ENCODE measurements around the gene S100A6.
"Not testable (repeated sequence)": the region's sequence is repeated elsewhere in the genome, so short reads cannot be mapped to it uniquely, and the experiment has no call there.

The S100A6 gene

GRCh38 chr1:153582836-153583235 is 47.0 kb upstream of the S100A6 start:
- not testable (repeated sequence) for H4K8ac ChIP-seq (ENCODE audit: low read depth, low read length); H3K4me2 ChIP-seq (ENCODE audit: low read length); H3K36me3 ChIP-seq (ENCODE audit: control insufficient read depth in 1 of 2, insufficient read depth in 2 of 2, low read length in 2 of 2); H4K91ac ChIP-seq (ENCODE audit: low read depth, low read length); H4K12ac ChIP-seq (ENCODE audit: low read depth, low read length); H3K27me3 ChIP-seq (ENCODE audit: insufficient read depth, low read length); H3K14ac ChIP-seq (ENCODE audit: low read length); H3K4me3 ChIP-seq (ENCODE audit: low read depth, low read length); H3K27ac ChIP-seq (ENCODE audit: low read depth, low read length); H3K9me3 ChIP-seq (ENCODE audit: insufficient read depth, low read depth, low read length); H2AFZ ChIP-seq (ENCODE audit: insufficient read depth, low read length, poor library complexity); H2BK120ac ChIP-seq (ENCODE audit: insufficient read depth, low read length, poor library complexity); DNase-seq; H2BK12ac ChIP-seq (ENCODE audit: low read length); H3K18ac ChIP-seq (ENCODE audit: low read length); H2AK5ac ChIP-seq (ENCODE audit: low read length); H3K79me1 ChIP-seq (ENCODE audit: low read length); H3K79me2 ChIP-seq (ENCODE audit: control insufficient read depth, insufficient read depth, low read length, poor library complexity); H3K9ac ChIP-seq (ENCODE audit: low read length); H3K23ac ChIP-seq (ENCODE audit: low read length); H3K4ac ChIP-seq (ENCODE audit: low read depth, low read length); H2BK5ac ChIP-seq (ENCODE audit: low read depth, low read length, poor library complexity)
- no CpG with 5 or more reads among the region's 34 CpGs for whole genome bisulfite sequencing (ENCODE audit: extremely low coverage, insufficient coverage, insufficient read length)
- H3K4me1 ChIP-seq (ENCODE audit: control insufficient read depth in 1 of 2, insufficient read depth in 2 of 2, low read length in 2 of 2): peaks cover 8 to 19% of the 10 kb centered on the region in 2 experiments

DNA sequence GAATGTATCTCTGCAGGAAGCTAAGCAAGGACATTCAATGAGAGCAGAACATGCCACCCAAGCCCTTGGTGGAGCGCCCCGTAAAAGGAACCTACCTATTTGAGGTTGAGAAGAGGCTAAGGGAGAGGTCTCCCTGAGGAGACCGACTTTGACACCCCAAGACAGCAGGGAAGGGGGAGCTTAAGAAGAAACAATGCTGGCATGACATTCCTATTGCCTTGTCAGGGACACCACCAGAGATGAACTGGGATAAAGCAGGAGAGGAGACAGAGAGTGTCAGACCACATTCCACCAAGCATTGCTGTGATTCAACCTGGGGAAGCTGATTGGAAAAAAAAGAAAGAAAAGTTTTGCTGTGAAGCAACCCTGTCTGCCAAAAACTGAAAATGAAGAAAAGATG is 43.1 kb upstream of the S100A6 start:
- Histone ChIP-seq H3K27me3 (ENCODE audit: insufficient read depth, low read length) (no peaks in the 10 kb centered on the region), H4K91ac (ENCODE audit: low read depth, low read length) (peak overlapping the region; percentile 28), H3K9me3 (ENCODE audit: insufficient read depth, low read depth, low read length) (peaks cover 4% of the 10 kb centered on the region), H3K18ac (ENCODE audit: low read length) (no peak overlapping the region), H3K4me3 (ENCODE audit: low read depth, low read length) (no peak overlapping the region), H3K4me1 (ENCODE audit: control insufficient read depth in 1 of 2, insufficient read depth in 2 of 2, low read length in 2 of 2) (peaks cover 7 to 13% of the 10 kb centered on the region in 2 experiments), H3K4ac (ENCODE audit: low read depth, low read length) (no peak overlapping the region), H2BK120ac (ENCODE audit: insufficient read depth, low read length, poor library complexity) (peak overlapping the region; percentile 28), H2BK5ac (ENCODE audit: low read depth, low read length, poor library complexity) (peak overlapping the region; percentile 7), H3K79me1 (ENCODE audit: low read length) (peaks cover 11% of the 10 kb centered on the region), H4K12ac (ENCODE audit: low read depth, low read length) (no peak overlapping the region), H3K23ac (ENCODE audit: low read length) (no peak overlapping the region), H3K36me3 (ENCODE audit: control insufficient read depth in 1 of 2, insufficient read depth in 2 of 2, low read length in 2 of 2) (no peaks in the 10 kb centered on the region), H3K79me2 (ENCODE audit: control insufficient read depth, insufficient read depth, low read length, poor library complexity) (no peaks in the 10 kb centered on the region), H3K4me2 (ENCODE audit: low read length) (peak overlapping the region; percentile 8), H3K14ac (ENCODE audit: low read length) (no peak overlapping the region), H3K9ac (ENCODE audit: low read length) (no peak overlapping the region), H4K8ac (ENCODE audit: low read depth, low read length) (no peak overlapping the region), H2AK5ac (ENCODE audit: low read length) (no peak overlapping the region), H2BK12ac (ENCODE audit: low read length) (no peak overlapping the region), H3K27ac (ENCODE audit: low read depth, low read length) (peak overlapping the region; percentile 60), H2AFZ (ENCODE audit: insufficient read depth, low read length, poor library complexity) (no peak overlapping the region)
- peak; percentile 69 to 81 for DNase-seq
- no CpG with 5 or more reads among the region's 3 CpGs for WGBS (ENCODE audit: extremely low coverage, insufficient coverage, insufficient read length)

- Histone ChIP-seq H3K9ac (ENCODE audit: low read length) (no peak overlapping the region), H3K23ac (ENCODE audit: low read length) (no peak overlapping the region), H3K14ac (ENCODE audit: low read length) (peak overlapping the region; percentile 44), H2AFZ (ENCODE audit: insufficient read depth, low read length, poor library complexity) (no peak overlapping the region), H2BK12ac (ENCODE audit: low read length) (peak overlapping the region; percentile 92), H3K18ac (ENCODE audit: low read length) (no peak overlapping the region), H3K9me3 (ENCODE audit: insufficient read depth, low read depth, low read length) (peaks cover 4% of the 10 kb centered on the region), H4K8ac (ENCODE audit: low read depth, low read length) (peak overlapping the region; percentile 24), H2BK5ac (ENCODE audit: low read depth, low read length, poor library complexity) (peak overlapping the region; percentile 52), H3K4ac (ENCODE audit: low read depth, low read length) (peak overlapping the region; percentile 39), H2AK5ac (ENCODE audit: low read length) (peak overlapping the region; percentile 45), H4K91ac (ENCODE audit: low read depth, low read length) (peak overlapping the region; percentile 87), H2BK120ac (ENCODE audit: insufficient read depth, low read length, poor library complexity) (peak overlapping the region; percentile 90), H3K4me3 (ENCODE audit: low read depth, low read length) (no peak overlapping the region), H3K4me1 (ENCODE audit: control insufficient read depth in 1 of 2, insufficient read depth in 2 of 2, low read length in 2 of 2) (peaks cover 7 to 13% of the 10 kb centered on the region in 2 experiments), H3K4me2 (ENCODE audit: low read length) (peak overlapping the region; percentile 33), H3K27me3 (ENCODE audit: insufficient read depth, low read length) (no peaks in the 10 kb centered on the region), H3K27ac (ENCODE audit: low read depth, low read length) (peak overlapping the region; percentile 55), H3K36me3 (ENCODE audit: control insufficient read depth in 1 of 2, insufficient read depth in 2 of 2, low read length in 2 of 2) (no peaks in the 10 kb centered on the region), H3K79me2 (ENCODE audit: control insufficient read depth, insufficient read depth, low read length, poor library complexity) (no peaks in the 10 kb centered on the region), H3K79me1 (ENCODE audit: low read length) (peaks cover 11% of the 10 kb centered on the region), H4K12ac (ENCODE audit: low read depth, low read length) (no peak overlapping the region)
- peak; percentile 31 to 88 for DNase-seq
These were observed 42.7 kb upstream of the S100A6 start for GRCh38 chr1:153578490-153578889.

DNA sequence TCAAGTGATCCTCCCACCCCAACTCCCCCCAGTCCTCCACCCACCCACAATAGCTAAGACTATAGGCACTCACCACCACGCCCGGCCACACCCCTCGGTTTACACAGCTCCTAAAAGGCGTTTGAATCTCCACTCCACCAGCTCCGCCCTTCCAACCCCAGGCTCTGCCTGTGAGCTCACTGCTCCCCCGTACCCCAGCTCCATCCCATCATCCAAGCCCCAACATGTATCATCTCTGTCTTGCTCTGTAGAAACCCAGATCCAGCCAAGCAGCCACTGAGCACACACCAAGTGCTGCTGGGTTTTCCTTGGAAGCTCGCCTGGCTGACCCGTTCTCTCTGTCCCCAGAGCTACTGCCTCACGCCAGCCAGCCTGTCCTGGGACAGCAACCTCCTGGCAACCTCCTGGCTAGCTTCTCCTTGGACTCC is 41.8 kb upstream of the S100A6 start:
- peak overlapping the region; percentile 15 for H2BK120ac ChIP-seq (ENCODE audit: insufficient read depth, low read length, poor library complexity)
- peaks cover 7 to 13% of the 10 kb centered on the region in 2 experiments for H3K4me1 ChIP-seq (ENCODE audit: control insufficient read depth in 1 of 2, insufficient read depth in 2 of 2, low read length in 2 of 2)
- peaks cover 11% of the 10 kb centered on the region for H3K79me1 ChIP-seq (ENCODE audit: low read length)
- H4K12ac ChIP-seq (ENCODE audit: low read depth, low read length): no peak overlapping the region
- no peaks in the 10 kb centered on the region for H3K27me3 ChIP-seq (ENCODE audit: insufficient read depth, low read length)
- H3K27ac ChIP-seq (ENCODE audit: low read depth, low read length): no peak overlapping the region
- H3K14ac ChIP-seq (ENCODE audit: low read length): peak overlapping the region; percentile 74
- H3K23ac ChIP-seq (ENCODE audit: low read length): no peak overlapping the region
- peak overlapping the region; percentile 82 for H4K91ac ChIP-seq (ENCODE audit: low read depth, low read length)
- H3K18ac ChIP-seq (ENCODE audit: low read length): peak overlapping the region; percentile 5
- no peak overlapping the region for H4K8ac ChIP-seq (ENCODE audit: low read depth, low read length)
- H2AK5ac ChIP-seq (ENCODE audit: low read length): peak overlapping the region; percentile 11
- no peak for DNase-seq
- no peaks in the 10 kb centered on the region for H3K36me3 ChIP-seq (ENCODE audit: control insufficient read depth in 1 of 2, insufficient read depth in 2 of 2, low read length in 2 of 2)
- H3K4me2 ChIP-seq (ENCODE audit: low read length): no peak overlapping the region
- no CpG with 5 or more reads among the region's 9 CpGs for whole genome bisulfite sequencing (ENCODE audit: extremely low coverage, insufficient coverage, insufficient read length)
- H3K9me3 ChIP-seq (ENCODE audit: insufficient read depth, low read depth, low read length): peaks cover 4% of the 10 kb centered on the region
- H2BK12ac ChIP-seq (ENCODE audit: low read length): peak overlapping the region; percentile 93
- H3K4me3 ChIP-seq (ENCODE audit: low read depth, low read length): no peak overlapping the region
- peak overlapping the region; percentile 51 for H2BK5ac ChIP-seq (ENCODE audit: low read depth, low read length, poor library complexity)
- no peaks in the 10 kb centered on the region for H3K79me2 ChIP-seq (ENCODE audit: control insufficient read depth, insufficient read depth, low read length, poor library complexity)
- H3K9ac ChIP-seq (ENCODE audit: low read length): peak overlapping the region; percentile 67
- no peak overlapping the region for H3K4ac ChIP-seq (ENCODE audit: low read depth, low read length)
- no peak overlapping the region for H2AFZ ChIP-seq (ENCODE audit: insufficient read depth, low read length, poor library complexity)
